H1 (cell line): ENCODE results near the gene PHLDB3. TPM values are rescaled to one million over a fixed set of nuclear protein-coding genes. Genes with fewer than 3 reads are reported as not detected.

Experiments
- CTCF ChIA-PET: fragments of 300-600 bp; sonication (Branson Sonifier 250); formaldehyde crosslinking; loops from one replicate; lab custom pipeline; 2021; ENCODE audit not compliant: partially characterized antibody; lab: Charles Lee
- POLR2A ChIA-PET: fragments of 300-600 bp; sonication (Branson Sonifier 250); formaldehyde crosslinking; loops from one replicate; lab custom pipeline; 2021; ENCODE audit warnings: inconsistent platforms; ENCODE audit not compliant: partially characterized antibody; lab: Charles Lee
- DNase-seq, 2 experiments: peaks; one replicate each; pipeline versions ENCODE4 v3.0.0 to v3.0.0-alpha.2; 2010 to 2022; ENCODE audit warnings: low spot score in 2 of 2, low read depth in 1 of 2, mixed read lengths in 1 of 2
- FAIRE-seq: peaks from 2 replicates; lab custom pipeline; 2011; peaks lifted over from hg19 to GRCh38; lab: Jason Lieb, UNC
- H2AFZ ChIP-seq: 2 replicates; pipeline ENCODE4 v1.8.1; 2012; ENCODE audit warnings: low read length, inconsistent platforms
- H2AK5ac ChIP-seq: 2 replicates; pipeline ENCODE4 v1.6.1; 2013; ENCODE audit warnings: low read depth, low read length
- H2BK120ac ChIP-seq: replicated peaks from 2 replicates; pipeline ENCODE3; 2013; ENCODE audit warnings: low read depth, low read length, inconsistent platforms
- H2BK12ac ChIP-seq: 2 replicates; pipeline ENCODE4 v1.6.1; 2013; ENCODE audit warnings: low read depth, low read length
- H2BK15ac ChIP-seq: 2 replicates; pipeline ENCODE4 v1.6.1; 2013; ENCODE audit warnings: low read length
- H2BK20ac ChIP-seq: 2 replicates; pipeline ENCODE4 v1.6.1; 2013; ENCODE audit warnings: low read length
- H2BK5ac ChIP-seq: 2 replicates; pipeline ENCODE4 v1.6.1; 2013; ENCODE audit warnings: low read depth, low read length
- H3K14ac ChIP-seq: 2 replicates; pipeline ENCODE4 v1.6.1; 2013; ENCODE audit warnings: inconsistent platforms; ENCODE audit not compliant: insufficient read length
- H3K18ac ChIP-seq: 2 replicates; pipeline ENCODE4 v1.6.1; 2013; ENCODE audit warnings: low read length; ENCODE audit errors: extremely low read depth
- H3K23ac ChIP-seq: 2 replicates; pipeline ENCODE4 v1.6.1; 2013; ENCODE audit warnings: inconsistent platforms; ENCODE audit not compliant: insufficient read length
- H3K23me2 ChIP-seq: 2 replicates; pipeline ENCODE4 v1.6.1; 2013; ENCODE audit warnings: low read depth, low read length
- H3K27ac ChIP-seq: 2 replicates; pipeline ENCODE4 v1.6.1; 2011; ENCODE audit warnings: low read depth, low read length, inconsistent platforms
- H3K27me3 ChIP-seq, 4 experiments: replicated peaks in 1 of 4; 1 replicate in 1 of 4; 2 replicates in 3 of 4; pipeline versions ENCODE4 v1.6.1 to v1.8.1; 2011 to 2013; ENCODE audit warnings: low read length in 3 of 4, mild to moderate bottlenecking in 3 of 4, inconsistent platforms in 2 of 4, mixed read lengths in 2 of 4, moderate library complexity in 1 of 4; ENCODE audit not compliant: control insufficient read depth in 3 of 4, insufficient read depth in 3 of 4; ENCODE audit errors: extremely low read depth in 1 of 4
- H3K36me3 ChIP-seq, 4 experiments: 2 replicates each; pipeline versions ENCODE4 v1.6.1 to v1.8.1; 2011 to 2013; ENCODE audit warnings: mild to moderate bottlenecking in 4 of 4, low read length in 3 of 4, moderate library complexity in 2 of 4, control low read depth in 1 of 4, inconsistent platforms in 1 of 4; ENCODE audit not compliant: insufficient read depth in 4 of 4, control insufficient read depth in 2 of 4
- H3K4ac ChIP-seq: replicated peaks from 2 replicates; pipeline ENCODE3; 2013; ENCODE audit warnings: low read length, low read depth, mixed read lengths, inconsistent platforms; ENCODE audit not compliant: insufficient read length
- H3K4me1 ChIP-seq, 4 experiments: replicated peaks in 1 of 4; 1 replicate in 1 of 4; 2 replicates in 3 of 4; pipeline versions ENCODE4 v1.6.1 to v1.8.1; 2011 to 2013; ENCODE audit warnings: low read length in 3 of 4, inconsistent platforms in 2 of 4, mixed read lengths in 1 of 4; ENCODE audit not compliant: insufficient read depth in 4 of 4, control insufficient read depth in 3 of 4
- H3K4me2 ChIP-seq, 2 experiments: 2 replicates each; pipeline versions ENCODE4 v1.6.1 to v1.8.1; 2011 to 2013; ENCODE audit warnings: low read depth in 2 of 2, low read length in 2 of 2, control low read depth in 1 of 2, inconsistent platforms in 1 of 2, mild to moderate bottlenecking in 1 of 2; ENCODE audit not compliant: insufficient read depth in 1 of 2
- H3K4me3 ChIP-seq, 4 experiments: fragments of 200-600, 300-600 bp in 1 of 4; sonication (generic), shearing (Covaris generic), sonication (Bioruptor Twin) in 1 of 4; 2 replicates each; pipeline versions ENCODE4 v1.5.1 to v1.8.1; 2011 to 2016; ENCODE audit warnings: low read length in 4 of 4, low read depth in 3 of 4, control low read depth in 2 of 4, inconsistent platforms in 2 of 4, mild to moderate bottlenecking in 2 of 4, mixed read lengths in 1 of 4, moderate library complexity in 1 of 4; ENCODE audit not compliant: insufficient read depth in 2 of 4; ENCODE audit errors: extremely low read depth in 1 of 4
- H3K56ac ChIP-seq: replicated peaks from 2 replicates; pipeline ENCODE3; 2013; ENCODE audit warnings: low read depth, mild to moderate bottlenecking, mixed read lengths, low read length, inconsistent platforms; ENCODE audit not compliant: insufficient read length
- H3K79me1 ChIP-seq: 2 replicates; pipeline ENCODE4 v1.6.1; 2013; ENCODE audit warnings: low read depth, low read length, control low read depth
- H3K79me2 ChIP-seq, 2 experiments: 2 replicates each; pipeline versions ENCODE4 v1.6.1 to v1.8.1; 2012 to 2013; ENCODE audit warnings: low read length in 2 of 2, mild to moderate bottlenecking in 2 of 2, inconsistent platforms in 1 of 2; ENCODE audit not compliant: insufficient read depth in 2 of 2, control insufficient read depth in 1 of 2
- H3K9ac ChIP-seq, 4 experiments: replicated peaks in 1 of 4; 1 replicate in 1 of 4; 2 replicates in 3 of 4; pipeline versions ENCODE4 v1.6.1 to v1.8.1; 2011 to 2013; ENCODE audit warnings: low read depth in 3 of 4, low read length in 3 of 4, control low read depth in 2 of 4, mild to moderate bottlenecking in 2 of 4, moderate library complexity in 2 of 4, inconsistent platforms in 1 of 4; ENCODE audit errors: extremely low read depth in 1 of 4
- H3K9me3 ChIP-seq, 2 experiments: 2 replicates each; pipeline versions ENCODE4 v1.6.1 to v1.8.1; 2012 to 2013; ENCODE audit warnings: mild to moderate bottlenecking in 2 of 2, moderate library complexity in 2 of 2, control low read depth in 1 of 2, inconsistent platforms in 1 of 2, low read depth in 1 of 2, low read length in 1 of 2, mixed read lengths in 1 of 2; ENCODE audit not compliant: insufficient read depth in 2 of 2
- H4K20me1 ChIP-seq, 2 experiments: replicated peaks in 1 of 2; 2 replicates each; pipeline versions ENCODE3 to v1.8.1; 2011 to 2013; ENCODE audit warnings: inconsistent platforms in 2 of 2, low read length in 2 of 2, mild to moderate bottlenecking in 1 of 2; ENCODE audit not compliant: insufficient read depth in 2 of 2, control insufficient read depth in 1 of 2
- H4K5ac ChIP-seq: 2 replicates; pipeline ENCODE4 v1.6.1; 2013; ENCODE audit warnings: low read length, low read depth, mixed read lengths, inconsistent platforms; ENCODE audit not compliant: insufficient read length
- H4K8ac ChIP-seq: 2 replicates; pipeline ENCODE4 v1.8.0; 2013; ENCODE audit warnings: mild to moderate bottlenecking, moderate library complexity, low read length, inconsistent platforms; ENCODE audit not compliant: insufficient read depth; ENCODE audit errors: extremely low read depth
- H4K91ac ChIP-seq: replicated peaks from 2 replicates; pipeline ENCODE3; 2013; ENCODE audit warnings: low read length, mixed read lengths, inconsistent platforms; ENCODE audit not compliant: insufficient read length
- ATF2 ChIP-seq: IDR thresholded peaks from 2 replicates; pipeline ENCODE4 v1.6.1; 2012; ENCODE audit warnings: low read length, inconsistent platforms
- ATF3 ChIP-seq: IDR thresholded peaks from 2 replicates; pipeline ENCODE4 v1.6.1; 2011; ENCODE audit warnings: low read depth, mild to moderate bottlenecking, low read length; ENCODE audit not compliant: insufficient read depth
- BACH1 ChIP-seq: IDR thresholded peaks from 2 replicates; pipeline ENCODE4 v1.6.1; 2012; ENCODE audit warnings: low read length, improper control_type of control experiment
- EP300 ChIP-seq, 2 experiments: IDR thresholded peaks; 1 replicate in 1 of 2; 2 replicates in 1 of 2; pipeline ENCODE4 v1.6.1; 2011 to 2012; ENCODE audit warnings: low read depth in 2 of 2, low read length in 2 of 2, mild to moderate bottlenecking in 2 of 2, borderline replicate concordance in 1 of 2, inconsistent platforms in 1 of 2, moderate library complexity in 1 of 2
- GTF2F1 ChIP-seq: IDR thresholded peaks from 2 replicates; pipeline ENCODE4 v1.6.1; 2012; ENCODE audit warnings: low read depth, low read length, improper control_type of control experiment, borderline replicate concordance
- KDM5A ChIP-seq: fragments of 200-600 bp; IDR thresholded peaks from 2 replicates; pipeline ENCODE4 v1.7.1; 2012; ENCODE audit warnings: mild to moderate bottlenecking, low read length, inconsistent platforms, mixed read lengths
- RXRA ChIP-seq: IDR thresholded peaks from 2 replicates; pipeline ENCODE4 v1.6.1; 2011; ENCODE audit warnings: low read depth, mild to moderate bottlenecking, low read length, moderate library complexity; ENCODE audit not compliant: insufficient read depth
- SP1 ChIP-seq: IDR thresholded peaks from 2 replicates; pipeline ENCODE4 v1.6.1; 2011; ENCODE audit warnings: low read depth, low read length
- TAF7 ChIP-seq: optimal IDR thresholded peaks from 2 replicates; pipeline ENCODE3; 2011; ENCODE audit warnings: low read depth, mild to moderate bottlenecking, inconsistent platforms, low read length, moderate library complexity, borderline replicate concordance
- YY1 ChIP-seq: IDR thresholded peaks from 2 replicates; pipeline ENCODE4 v1.6.1; 2011; ENCODE audit warnings: low read depth, mild to moderate bottlenecking, low read length
- WGBS, 2 experiments: shearing (Covaris generic) in 1 of 2; methylation state at CpG; one replicate each; pipeline versions ENCODE4 v1.1.6 to v1.1.7; 2013 to 2015; ENCODE audit warnings: low lambda C conversion rate in 2 of 2, mixed read lengths in 2 of 2, inconsistent platforms in 1 of 2, low coverage in 1 of 2, missing lambda C conversion rate in 1 of 2; ENCODE audit not compliant: insufficient replicate concordance in 2 of 2, insufficient coverage in 1 of 2, insufficient read length in 1 of 2; ENCODE audit errors: extremely low coverage in 1 of 2, missing lambda C conversion rate in 1 of 2; 5-methylcytosine and 5-hydroxymethylcytosine counted together
- polyA plus RNA-seq, 7 experiments: library from polyadenylated mRNA; depleted of rRNA in 3 of 7; stranded (reverse) in 5 of 7; unstranded in 2 of 7; fragments of >200 nt in 5 of 7; fragments of 200-250 nt in 2 of 7; gene quantifications; 1 replicate in 5 of 7; 2 replicates in 1 of 7; 4 replicates in 1 of 7; pipeline versions ENCODE4 v1.2.1 to v1.2.3, GENCODE V29; 2011 to 2013; ENCODE audit warnings: missing spikeins in 2 of 7, mixed read lengths in 2 of 7
- total RNA-seq: library from RNA; stranded (reverse); fragmentation: NEBNext Ultra II Directional; extraction: Animal tissue kit (Norgen Biotek cat#: 25700); gene quantifications from 2 replicates; pipeline ENCODE4 v1.2.1, GENCODE V29; 2021

The PHLDB3 gene
- total and polyA plus RNA-seq, 2 of the 8 experiments (the other 6 are each of a cell fraction or from before 2014, with no cell fraction given), result 4.0 to 8.5 TPM

- no peak overlapping the region for H3K9ac ChIP-seq
- TF ChIP-seq KDM5A (no peak), ATF2 (no peak), TAF7 (no peak), EP300 (IDR thresholded peaks at IDR 0.05; ENCODE audit: borderline replicate concordance in 1 of 2, low read depth in 2 of 2, low read length in 2 of 2) (no peak), GTF2F1 (no peak), YY1 (no peak), RXRA (no peak), BACH1 (no peak), ATF3 (no peak), SP1 (no peak)
Measured at GRCh38 chr19:43534305-43534815, 29.8 kb upstream of the PHLDB3 start.

More at GRCh38 chr19:43534305-43534815, 29.8 kb upstream of the PHLDB3 start:
- Histone ChIP-seq H3K4me2 (peak overlapping the region; percentile 79 to 97), H3K56ac (no peak overlapping the region), H3K23ac (no peak overlapping the region), H3K14ac (no peak overlapping the region), H4K91ac (no peak overlapping the region), H2BK120ac (no peak overlapping the region), H3K36me3 (peaks cover 0 to 16% (median 10%) of the 10 kb centered on the region in 4 experiments; a peak in 6 of 8 replicates), H3K79me2 (no peaks in the 10 kb centered on the region), H4K20me1 (no peaks in the 10 kb centered on the region), H2BK12ac (no peak overlapping the region), H4K8ac (0 out of 2 replicates have a peak overlapping the region, but pooled peaks have one; percentile 5), H4K5ac (no peak overlapping the region), H3K23me2 (peaks cover 15% of the 10 kb centered on the region), H3K9me3 (peaks cover 0 to 7% of the 10 kb centered on the region in 2 experiments; a peak in 1 of 4 replicates), H2AK5ac (no peak overlapping the region), H3K27ac (no peak overlapping the region), H2BK20ac (no peak overlapping the region), H3K18ac (no peak overlapping the region), H2BK5ac (peak overlapping the region; percentile 44; the same call in 1 of the 2 replicates), H2BK15ac (no peak overlapping the region), H3K27me3 (no peaks in the 10 kb centered on the region), H3K4ac (no peak overlapping the region), H3K4me1 (peaks cover 0 to 14% (median 4%) of the 10 kb centered on the region in 4 experiments; a peak in 6 of 7 replicates), H2AFZ (no peak overlapping the region), H3K4me3 (peak overlapping the region; percentile 63 to 74 (median 68); a peak in 7 of 8 replicates), H3K79me1 (no peaks in the 10 kb centered on the region)
- FAIRE-seq (no peak), DNase-seq (no peak)
- WGBS, 2 experiments, result 21% methylated on average over 17 of the region's 17 CpGs; no CpG with 5 or more reads in 1 of the 2 experiments
- ChIA-PET CTCF (interaction anchor here (0.7 to 6.9 kb wide), 8 partner anchors 11 to 174 kb away, joined by 3 to 122 read pairs (median 12); partner anchors contain the start of genes IRGQ and ZNF576), POLR2A (interaction anchor here (1.1 to 3.4 kb wide), 8 partner anchors 19 to 100 kb away, joined by 3 to 13 read pairs (median 4); partner anchors contain the start of genes IRGQ, XRCC1 and ZNF576)
